Measurements from ENCODE around the gene SLC11A1.

GRCh38 chr2:218391202-218391601 lies 9.1 kb downstream of the SLC11A1 start:
- TF ChIP-seq CTCF (IDR thresholded peaks at IDR 0.05) (no peak), POLR2A (IDR thresholded peaks at IDR 0.05) (no peak)

Data from stomach (tissue), 4 donors.